SKM-1 (cell line): ENCODE results near the gene ROGDI.
A peak's percentile ranks its signal among the peaks of the same experiment; 100 is the strongest.

Experiments used
- DNase-seq: peaks from one replicate; lab custom pipeline; 2025; ENCODE audit not compliant: unreplicated experiment; lab: John Stamatoyannopoulos, UW

Gene ROGDI, protein sequence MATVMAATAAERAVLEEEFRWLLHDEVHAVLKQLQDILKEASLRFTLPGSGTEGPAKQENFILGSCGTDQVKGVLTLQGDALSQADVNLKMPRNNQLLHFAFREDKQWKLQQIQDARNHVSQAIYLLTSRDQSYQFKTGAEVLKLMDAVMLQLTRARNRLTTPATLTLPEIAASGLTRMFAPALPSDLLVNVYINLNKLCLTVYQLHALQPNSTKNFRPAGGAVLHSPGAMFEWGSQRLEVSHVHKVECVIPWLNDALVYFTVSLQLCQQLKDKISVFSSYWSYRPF

DNA sequence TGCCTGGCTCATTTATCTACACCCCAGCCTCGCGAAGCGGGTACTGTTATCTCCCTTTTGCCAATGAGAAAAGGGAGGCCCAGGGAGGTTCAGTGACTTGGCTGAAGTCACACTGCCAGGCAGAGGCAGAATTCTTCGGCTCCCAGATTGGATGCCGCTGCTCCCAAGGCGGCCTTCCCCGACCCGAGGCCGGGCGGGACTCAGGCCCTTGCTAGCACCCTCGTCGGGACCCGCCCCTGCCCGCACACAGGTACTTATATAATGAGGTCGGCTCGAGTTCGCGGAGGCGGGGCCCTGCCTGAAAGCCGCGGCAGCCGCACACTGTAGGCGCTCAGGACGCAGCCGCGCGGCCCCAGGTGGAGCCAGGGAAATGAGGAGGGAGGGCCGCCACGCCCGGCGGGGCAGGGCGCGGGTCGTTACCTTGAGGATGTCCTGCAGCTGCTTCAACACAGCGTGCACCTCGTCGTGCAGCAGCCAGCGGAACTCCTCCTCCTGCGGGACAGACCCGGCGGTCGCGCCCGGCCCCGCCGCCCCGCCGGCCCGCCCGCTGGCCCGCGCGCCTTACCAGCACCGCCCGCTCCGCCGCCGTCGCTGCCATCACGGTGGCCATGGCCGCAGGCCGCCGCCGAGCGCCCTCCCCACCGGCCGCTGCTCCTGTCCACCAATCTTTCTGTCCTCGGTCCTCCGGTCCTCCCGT lies at the start of gene ROGDI:
ROGDI (minus strand) TSS at position 672 of the 697 bp plus-strand sequence; CDS start at position 610, 62 bp downstream.
- peak; percentile 38 for DNase-seq

DNA sequence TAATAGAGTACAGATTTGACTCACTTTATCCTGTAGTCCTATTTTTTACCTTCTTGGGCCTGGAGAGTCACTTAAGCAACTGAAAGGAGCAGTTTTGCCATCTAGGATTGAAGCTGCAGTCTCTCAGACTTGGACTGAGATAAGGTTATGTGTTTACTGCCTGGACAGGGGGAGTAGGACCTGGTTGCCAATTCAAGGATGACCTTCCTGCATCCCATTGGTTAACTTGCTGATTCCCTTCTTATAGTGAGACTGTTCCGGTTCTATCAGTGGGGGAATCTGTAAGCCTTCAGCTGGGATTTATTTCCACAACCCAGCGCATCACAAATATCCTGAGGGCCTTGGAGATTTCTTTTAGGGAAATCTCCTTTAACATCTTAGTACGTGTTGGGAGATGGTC lies 47.8 kb upstream of the ROGDI start:
- no peak for DNase-seq

DNA sequence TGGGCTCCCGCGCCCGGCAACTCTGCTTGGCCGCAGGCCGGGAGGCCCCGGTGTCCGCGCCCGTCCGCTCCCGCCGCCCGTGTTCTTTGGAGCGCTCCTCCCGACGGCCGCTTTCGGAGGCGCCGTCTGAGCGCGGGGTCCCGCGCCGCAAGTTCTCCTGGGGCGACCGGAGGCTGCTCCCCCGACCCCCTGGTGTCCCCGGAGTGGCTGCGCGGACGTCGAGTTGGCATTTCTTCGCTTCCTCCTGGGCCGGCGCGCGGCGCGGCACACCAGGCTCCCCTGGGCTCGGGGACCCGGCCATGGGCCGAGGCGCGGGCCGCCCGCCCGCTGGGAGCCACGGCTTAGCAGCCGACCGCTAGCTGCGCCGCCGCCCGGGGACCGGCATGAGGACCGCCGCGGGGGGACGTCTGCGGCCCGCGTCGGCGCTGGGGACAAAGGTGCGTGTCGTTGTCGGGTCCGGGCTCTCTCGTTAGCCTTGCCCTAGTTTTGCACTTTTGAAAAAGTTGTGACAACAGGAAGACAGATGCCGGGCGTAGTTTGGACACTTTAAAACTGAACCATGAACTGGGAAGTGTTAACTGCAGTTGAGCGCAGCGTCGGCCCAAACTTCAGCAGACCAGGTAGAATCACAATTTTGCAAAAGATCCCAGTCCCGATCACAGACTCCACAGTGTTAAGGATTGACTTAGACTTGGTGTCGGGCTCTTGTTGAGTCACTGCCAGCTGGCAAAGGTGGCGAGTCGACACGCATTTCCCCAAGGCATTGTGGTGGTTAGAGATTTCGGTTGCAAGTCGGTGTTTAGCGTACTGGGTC lies 45.5 kb upstream of the ROGDI start:
- no peak for DNase-seq

DNA sequence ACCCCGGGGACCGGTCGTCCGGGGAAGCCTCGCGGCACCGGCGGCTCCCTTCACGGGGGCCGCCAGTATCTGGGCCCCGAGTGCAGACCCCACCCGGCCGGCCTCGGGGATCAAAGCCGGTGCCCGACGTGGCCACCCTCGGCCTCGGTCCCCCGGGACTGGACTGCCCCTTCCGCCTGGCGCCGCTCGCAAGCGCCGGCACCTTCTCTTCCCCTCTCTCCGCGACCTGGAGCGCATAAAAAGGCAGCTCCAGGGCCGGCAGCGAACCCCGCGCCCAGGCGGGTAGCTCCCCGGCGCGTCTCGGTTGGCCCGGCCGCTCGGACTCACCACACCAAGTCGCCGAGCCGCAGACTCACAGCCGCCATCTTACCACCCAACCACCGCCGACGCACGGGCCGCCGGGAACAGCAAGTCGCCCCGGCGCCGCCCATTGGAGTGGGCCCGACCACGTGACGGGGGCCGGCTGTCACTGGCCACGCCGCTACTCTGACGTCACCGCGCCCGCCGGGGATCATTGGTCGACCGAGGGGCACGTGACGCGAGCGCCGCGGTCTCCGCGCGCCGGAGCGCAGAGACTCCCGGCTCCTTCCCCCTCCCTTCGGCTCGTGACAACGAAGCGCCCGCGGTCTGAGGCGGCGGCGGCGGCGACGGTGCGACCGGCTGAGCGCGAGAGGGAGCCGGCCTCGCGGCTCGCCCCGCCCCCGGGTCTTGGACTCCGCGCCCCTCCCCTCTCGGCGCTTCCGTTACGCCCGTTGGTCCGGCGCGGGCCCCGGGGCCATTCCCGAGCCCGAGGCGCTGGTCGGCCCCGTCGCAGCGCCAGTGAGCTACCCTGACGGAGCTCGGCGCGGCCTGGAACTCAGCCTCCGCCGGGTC lies 44.7 kb upstream of the ROGDI start, which contains the start of the genes GLYR1 and UBN1:
GLYR1 (minus strand) TSS at position 388 of the 873 bp plus-strand sequence; CDS start at position 365, 23 bp downstream.
UBN1 (plus strand) TSS at position 581 of the 873 bp plus-strand sequence. CDS start 5,437 bp downstream, outside the sequence.
- peak; percentile 95 for DNase-seq

DNA sequence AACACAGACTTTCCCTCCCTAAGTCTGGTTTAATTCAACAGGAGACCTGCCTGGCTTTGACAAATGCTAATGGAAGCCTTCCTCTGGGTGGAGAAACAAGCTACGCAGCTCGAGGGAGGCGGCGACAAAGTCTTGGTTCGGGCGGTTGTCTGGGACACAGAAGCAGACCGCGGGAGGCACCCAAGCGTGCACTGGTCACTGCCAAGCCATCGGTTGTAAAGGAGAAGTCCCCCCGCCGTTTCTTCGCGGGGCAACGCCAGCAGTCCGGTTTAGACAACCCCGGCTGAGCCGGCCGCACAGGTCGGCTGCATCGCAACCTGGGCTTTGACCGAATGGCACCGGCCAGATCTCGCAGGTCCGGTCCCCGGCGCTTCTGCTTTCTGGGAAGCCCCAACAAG lies 44.1 kb upstream of the ROGDI start:
- DNase-seq: peak; percentile 39

DNA sequence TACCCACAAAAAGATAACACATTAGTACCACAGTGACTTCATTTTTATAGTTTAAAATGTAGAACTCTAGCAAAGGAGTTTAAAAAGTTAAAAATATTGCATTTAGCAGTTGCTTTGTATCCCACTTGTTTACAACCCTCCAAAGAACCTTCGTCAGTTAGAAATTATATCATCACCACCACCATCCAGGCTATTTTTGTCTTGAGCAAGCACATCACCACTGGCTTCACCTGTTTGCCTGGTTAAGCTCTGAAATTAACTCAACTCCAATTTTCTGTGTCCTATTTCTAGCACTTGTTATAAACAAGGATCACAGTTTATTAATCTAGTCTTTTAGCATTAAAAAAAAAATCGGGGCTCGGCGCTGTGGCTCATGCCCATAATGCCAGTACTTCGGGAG lies 38.6 kb upstream of the ROGDI start:
- no peak for DNase-seq

DNA sequence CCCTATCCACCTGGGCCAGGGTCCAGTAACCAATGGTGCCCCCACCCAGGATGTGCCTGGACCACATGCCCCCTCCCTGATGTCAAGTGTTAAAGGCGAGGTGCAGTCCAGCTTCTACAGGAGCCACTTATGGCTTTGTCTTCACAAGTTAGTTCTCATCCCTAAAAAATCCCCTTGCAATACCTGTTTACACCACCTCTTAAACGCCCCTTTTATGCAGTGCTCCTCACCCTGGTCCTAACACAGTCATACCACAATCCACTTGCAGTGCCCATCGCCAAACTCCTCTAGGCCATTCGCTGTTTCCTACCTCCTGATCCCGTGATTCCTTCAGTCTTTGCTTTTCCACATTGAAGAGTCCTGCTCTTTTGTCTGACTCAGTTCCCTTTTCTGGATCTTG lies 37.5 kb upstream of the ROGDI start:
- DNase-seq: no peak

DNA sequence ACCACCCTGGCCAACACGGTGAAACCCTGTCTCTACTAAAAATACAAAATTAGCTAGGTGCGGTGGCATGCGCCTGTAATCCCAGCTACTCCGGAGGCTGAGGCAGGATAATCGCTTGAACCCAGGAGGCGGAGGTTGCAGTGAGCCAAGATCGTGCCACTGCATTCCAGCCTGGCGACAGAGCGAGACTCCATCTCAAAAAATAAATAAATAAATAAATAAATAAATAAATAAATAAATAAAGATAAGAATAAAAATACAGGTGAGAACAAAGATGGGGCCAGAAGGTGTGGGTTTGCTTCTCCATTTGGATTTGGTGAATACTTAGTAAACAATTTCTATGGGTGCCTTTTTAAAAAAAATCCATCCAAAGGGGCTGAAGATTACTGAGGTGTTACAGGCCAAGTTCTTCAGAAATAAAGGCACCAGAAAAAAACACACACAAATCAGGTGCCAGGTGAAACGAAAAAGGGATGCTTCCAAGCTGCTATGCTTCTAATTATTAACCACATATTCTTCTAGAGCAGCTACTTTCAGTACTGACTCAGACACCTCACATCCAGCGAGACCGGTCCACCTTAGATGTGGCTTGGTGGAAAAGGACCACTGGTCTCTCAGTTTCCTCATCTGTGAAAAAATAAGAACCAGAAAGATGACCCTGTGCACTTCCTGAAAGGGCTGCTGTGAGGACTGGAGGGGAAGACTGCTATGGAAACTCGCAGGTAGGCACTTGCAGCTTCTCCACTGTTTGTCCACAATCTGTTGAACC lies 35.5 kb upstream of the ROGDI start:
- DNase-seq: no peak

DNA sequence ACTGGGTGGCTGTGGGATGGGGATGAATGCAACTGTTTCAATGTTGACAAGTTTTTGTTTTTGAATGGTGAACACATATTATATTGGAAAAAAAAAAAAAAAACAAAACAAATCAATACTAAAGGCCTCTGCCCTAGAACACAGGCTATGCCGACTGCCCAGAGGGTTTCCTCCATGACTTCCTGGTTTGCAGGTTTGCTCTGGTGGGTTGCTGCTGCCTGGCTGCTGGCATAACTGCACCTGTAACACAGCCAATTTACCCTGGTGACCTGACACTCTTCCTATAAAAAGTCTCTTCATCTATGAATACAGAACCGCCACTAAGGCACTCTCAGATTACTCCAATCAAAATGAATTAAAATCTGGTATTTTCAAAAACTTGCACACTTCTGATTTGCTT lies 34.3 kb upstream of the ROGDI start:
- no peak for DNase-seq

DNA sequence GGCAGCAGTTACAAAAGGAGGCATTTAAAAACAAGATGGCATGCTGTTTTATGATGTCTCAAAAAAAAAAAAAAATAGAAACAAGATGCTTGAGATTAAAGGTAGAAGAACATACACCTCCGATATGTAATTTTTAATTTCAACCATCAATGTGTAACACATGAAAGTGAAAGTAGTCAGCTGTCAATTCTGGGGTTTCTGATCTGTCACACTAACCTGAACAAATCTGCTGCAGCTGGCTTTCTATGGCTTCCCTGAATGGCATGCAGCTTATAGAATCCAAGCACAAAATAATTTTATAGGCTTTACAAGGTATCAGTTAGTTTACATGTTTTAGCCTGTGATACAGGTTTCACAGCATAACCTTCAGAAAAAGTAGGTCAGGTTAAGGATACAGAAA lies 31.2 kb upstream of the ROGDI start:
- no peak for DNase-seq

DNA sequence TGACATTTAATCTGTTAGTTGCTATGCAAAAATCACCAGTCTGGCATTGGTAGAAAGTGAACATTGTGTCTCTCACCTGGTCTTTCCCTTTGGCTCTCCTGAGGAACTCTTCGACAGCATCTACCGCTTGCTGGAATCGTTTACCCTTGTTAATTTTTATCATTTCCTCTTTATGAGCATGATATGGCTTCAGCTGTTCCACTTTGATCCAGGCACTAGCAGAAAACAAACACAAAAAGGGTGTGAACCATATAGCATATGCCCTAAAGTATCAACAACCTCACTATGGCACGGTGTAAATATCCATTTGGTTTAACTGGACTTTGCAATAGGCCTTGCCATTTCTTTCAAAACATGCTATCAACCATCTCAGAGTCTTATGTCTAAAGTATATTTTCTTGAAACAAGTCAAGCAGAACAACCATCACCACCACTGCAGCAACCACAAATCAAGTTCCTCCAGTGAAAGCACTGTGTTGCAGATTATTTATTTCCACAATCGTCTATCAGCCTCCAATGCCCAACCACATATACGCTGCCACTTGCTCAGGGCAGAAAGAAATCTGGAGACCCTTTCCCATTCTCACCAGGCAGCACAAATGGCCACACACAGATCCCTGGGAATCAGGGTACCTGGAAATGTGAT lies 30.4 kb upstream of the ROGDI start:
- DNase-seq: no peak

DNA sequence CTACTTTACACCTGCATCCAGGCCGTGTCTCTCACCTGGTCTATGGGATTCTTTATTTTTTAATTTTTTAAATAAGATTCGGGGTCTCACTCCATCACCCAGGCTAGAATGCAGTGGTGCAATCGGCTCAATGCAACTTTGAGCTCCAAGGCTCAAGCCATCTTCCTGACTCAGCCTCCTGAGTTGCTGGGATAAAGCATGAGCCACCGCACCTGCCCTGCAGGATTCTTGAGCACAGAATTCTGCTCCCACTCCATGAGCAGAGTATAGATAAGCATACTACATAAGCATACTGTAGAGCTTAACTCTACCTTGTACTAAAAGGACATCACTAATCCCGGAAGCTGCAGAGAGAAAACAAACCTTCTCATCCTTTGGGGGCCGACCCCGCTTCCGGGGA lies 29.2 kb upstream of the ROGDI start:
- no peak for DNase-seq

DNA sequence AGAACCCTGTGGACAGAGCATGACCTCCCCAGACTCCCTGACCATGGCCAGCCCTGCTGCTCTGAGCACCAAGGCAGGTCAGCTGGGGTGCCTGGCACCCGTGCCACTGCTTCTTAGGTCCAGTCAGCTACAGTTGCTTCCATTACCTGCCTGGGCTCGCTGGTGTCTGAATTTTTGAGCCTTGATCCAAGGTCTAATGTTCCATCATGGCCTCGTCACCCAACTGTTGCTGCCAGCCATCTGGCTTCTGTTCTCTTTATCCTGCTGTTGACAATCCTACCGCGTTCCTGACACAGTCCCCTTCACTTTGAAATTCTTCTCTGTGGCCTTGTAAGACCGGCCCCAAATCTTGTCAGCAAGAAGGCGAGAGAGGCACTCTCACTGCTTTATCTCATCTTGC lies 28.0 kb upstream of the ROGDI start:
- no peak for DNase-seq

DNA sequence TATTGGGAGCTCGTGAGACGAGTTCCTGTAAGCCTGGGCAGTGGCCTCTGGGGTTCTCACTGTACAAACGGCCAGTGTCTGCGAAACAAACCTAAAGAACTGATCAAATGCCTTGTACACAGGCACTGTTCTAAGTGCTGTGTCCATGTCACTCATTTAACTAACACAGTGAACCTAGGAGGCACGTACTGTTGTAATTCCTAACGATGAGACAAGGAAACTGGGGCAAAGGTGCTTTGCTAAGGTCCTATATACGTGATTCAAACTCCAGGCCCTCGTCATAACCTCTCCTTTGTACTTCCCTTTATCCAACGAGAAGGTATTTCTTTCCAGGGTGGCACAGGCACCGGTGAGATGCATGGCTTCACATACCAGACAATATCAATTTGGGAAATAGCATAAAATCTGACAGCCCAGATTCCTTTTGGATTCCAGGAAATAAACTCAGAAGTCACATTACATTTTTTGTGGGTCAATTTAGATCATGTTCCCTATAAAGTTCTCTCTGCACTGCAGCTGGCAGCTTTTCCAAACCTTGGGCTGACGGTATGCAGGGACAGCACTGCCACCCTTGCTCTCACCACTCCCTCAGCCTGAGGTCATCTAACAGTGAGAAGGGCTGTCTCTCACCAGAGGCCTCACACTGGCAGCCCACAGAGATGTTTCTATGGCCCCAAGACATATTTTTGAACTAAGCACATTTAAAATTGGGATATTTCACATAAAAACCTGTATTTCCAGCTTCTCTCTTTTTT lies 26.3 kb upstream of the ROGDI start:
- no peak for DNase-seq

DNA sequence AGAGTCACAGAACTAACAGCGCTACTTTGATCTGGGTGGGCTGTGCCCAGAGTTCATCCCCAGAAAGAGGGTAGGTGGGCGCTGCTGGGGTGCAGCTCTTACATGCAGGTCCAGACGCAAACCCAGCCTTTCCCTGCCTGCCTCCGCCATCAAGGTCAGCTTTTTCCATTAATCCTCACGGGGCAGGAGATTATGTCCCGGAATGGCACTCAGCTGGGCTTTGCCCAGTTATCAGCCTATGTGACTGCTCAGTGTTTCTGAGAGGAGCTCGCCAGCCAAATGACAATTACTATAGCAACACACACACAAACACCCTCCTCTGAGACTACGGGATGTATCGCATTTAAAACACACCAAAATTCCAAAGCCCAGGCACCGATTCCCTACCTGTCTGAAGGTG lies 24.5 kb upstream of the ROGDI start:
- DNase-seq: no peak

DNA sequence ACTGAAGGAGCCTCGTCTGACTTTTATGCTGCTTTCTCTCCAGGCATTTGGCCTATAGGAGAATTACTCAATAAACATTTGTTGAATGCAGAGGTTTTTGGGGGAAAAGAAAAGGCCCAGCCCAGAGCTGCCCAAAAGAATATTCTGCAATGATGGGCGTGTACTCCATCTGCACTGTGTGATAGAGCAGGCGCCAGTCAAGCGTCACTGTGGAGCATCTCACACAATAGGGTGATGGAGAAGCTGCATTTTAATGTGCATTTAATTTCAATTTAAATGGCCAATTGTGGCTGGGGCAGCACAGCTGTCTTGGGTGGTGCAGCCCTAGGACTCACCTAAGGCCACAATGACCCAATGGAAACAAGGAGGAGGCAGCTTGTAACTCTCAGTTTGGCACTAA lies 24.1 kb upstream of the ROGDI start:
- no peak for DNase-seq

DNA sequence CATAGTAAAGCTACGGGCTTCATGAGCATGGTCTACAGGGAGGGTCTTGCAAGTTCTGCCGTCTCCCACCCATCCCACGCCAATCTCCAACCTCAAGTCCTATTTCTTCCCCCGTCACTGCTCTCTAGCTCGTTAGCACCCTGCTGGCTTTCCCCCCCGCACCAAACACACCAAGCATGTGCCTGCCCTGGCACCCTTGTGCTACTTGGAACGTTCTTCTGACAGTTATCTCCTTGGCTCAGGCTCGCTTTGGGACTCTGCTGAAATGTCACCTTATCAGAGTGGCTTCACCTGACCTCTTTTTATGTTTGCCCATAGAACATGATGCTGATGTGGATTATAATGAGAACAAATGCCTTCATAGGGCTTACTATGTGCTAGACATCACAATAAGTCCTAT lies 22.8 kb upstream of the ROGDI start:
- no peak for DNase-seq

DNA sequence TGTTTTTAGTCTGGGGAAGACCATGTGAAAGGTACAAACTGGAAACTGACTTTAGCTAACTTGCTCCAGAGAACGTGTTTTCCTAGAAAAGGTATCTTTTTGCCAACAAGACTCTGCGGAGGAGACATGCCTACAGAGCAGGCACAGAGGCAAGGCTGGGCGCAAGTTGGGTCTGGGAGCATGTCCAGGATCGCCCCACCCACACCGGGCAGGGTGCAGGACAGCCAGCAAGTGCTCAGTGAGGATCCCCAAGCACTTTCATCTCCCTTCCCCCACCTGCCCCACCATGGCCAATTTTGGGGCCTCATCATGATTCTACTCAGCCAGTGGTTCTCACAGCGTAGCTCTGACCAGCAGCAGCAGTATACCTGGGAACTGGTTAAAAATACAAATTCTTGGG lies 18.2 kb upstream of the ROGDI start:
- no peak for DNase-seq
